K562 (cell line): ENCODE results near the gene BCL10.

Experiments
- EP300 ChIP-seq: IDR thresholded peaks from 2 replicates; pipeline ENCODE4 v1.6.1; 2012; ENCODE audit warnings: low read length, improper control_type of control experiment
- JUN ChIP-seq, 2 experiments: sonication (generic) in 1 of 2; formaldehyde crosslinking in 1 of 2; IDR thresholded peaks; 2 replicates each; pipeline versions ENCODE4 v1.6.1 to v1.8.0; 2012 to 2022; ENCODE audit warnings: borderline replicate concordance in 2 of 2, mild to moderate bottlenecking in 2 of 2, improper control_type of control experiment in 1 of 2, low read depth in 1 of 2, low read length in 1 of 2, missing genetic modification reagents in 1 of 2
- PTBP1 ChIP-seq: fragments of 200-400 bp; formaldehyde crosslinking; IDR thresholded peaks from 2 replicates; pipeline ENCODE4 v1.6.1; 2017; ENCODE audit warnings: low read depth, low read length
- SIRT6 ChIP-seq: IDR thresholded peaks from one replicate; pipeline ENCODE4 v1.6.1; 2012; ENCODE audit warnings: low read depth, mild to moderate bottlenecking, control low read depth, inconsistent platforms, low read length, moderate library complexity
- SMARCA5 ChIP-seq: fragments of 450-650 bp; IDR thresholded peaks from 2 replicates; pipeline ENCODE4 v1.6.1; 2016
- TRIM28 ChIP-seq: fragments of 450-650 bp; IDR thresholded peaks from 2 replicates; pipeline ENCODE4 v1.6.1; 2017
- YY1 ChIP-seq, 3 experiments: IDR thresholded peaks; 2 replicates each; pipeline ENCODE4 v1.6.1; 2011; ENCODE audit warnings: low read length in 2 of 3, mild to moderate bottlenecking in 2 of 3, moderate library complexity in 2 of 3, borderline replicate concordance in 1 of 3, control low read depth in 1 of 3, low read depth in 1 of 3; ENCODE audit not compliant: insufficient read depth in 3 of 3, insufficient replicate concordance in 2 of 3, control insufficient read depth in 1 of 3, insufficient read length in 1 of 3; ENCODE audit errors: extremely low read depth in 1 of 3
- ZFX ChIP-seq: sonication (generic); formaldehyde crosslinking; IDR thresholded peaks from 2 replicates; pipeline ENCODE4 v1.8.0; 2022; ENCODE audit warnings: mild to moderate bottlenecking, missing genetic modification reagents, moderate library complexity
- TF ChIP-seq, protein P1 (sequence below), 2 experiments: fragments of 450-650 bp; formaldehyde crosslinking in 1 of 2; IDR thresholded peaks; 2 replicates each; pipeline versions ENCODE4 v1.4.0 to v1.6.1; 2014 to 2020; ENCODE audit warnings: mild to moderate bottlenecking in 2 of 2, borderline replicate concordance in 1 of 2, low read depth in 1 of 2
- TF ChIP-seq, protein P2 (sequence below): sonication (generic); formaldehyde crosslinking; IDR thresholded peaks from 2 replicates; pipeline ENCODE4 v1.8.0; 2022; ENCODE audit warnings: mild to moderate bottlenecking, missing genetic modification reagents

DNA sequence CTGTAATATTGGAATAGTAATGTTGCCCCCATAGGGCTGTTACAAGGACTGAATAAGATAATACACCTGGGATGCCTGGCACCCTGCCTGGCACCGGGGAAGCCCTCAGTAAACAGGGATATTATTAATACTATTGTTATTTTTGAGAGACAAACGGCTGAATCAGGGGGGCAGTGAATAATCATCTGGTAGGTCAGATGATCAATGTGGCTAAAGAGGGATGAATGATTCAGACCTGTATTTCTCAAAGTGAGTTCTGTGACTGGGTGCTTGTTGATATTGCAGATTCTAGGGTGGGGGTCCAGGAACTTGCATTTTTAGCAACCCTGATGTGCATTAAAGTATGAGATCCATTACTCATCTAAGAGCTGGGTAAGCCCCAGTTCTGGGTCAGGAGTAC, 46.2 kb upstream of the BCL10 start:
- no peak for TF ChIP-seq EP300
- TF ChIP-seq YY1 (IDR thresholded peaks at IDR 0.05; ENCODE audit: borderline replicate concordance in 1 of 3, control insufficient read depth in 1 of 3, extremely low read depth in 1 of 3, insufficient read depth in 3 of 3, insufficient read length in 1 of 3, insufficient replicate concordance in 2 of 3, low read depth in 1 of 3, low read length in 2 of 3): no peak
- TF ChIP-seq TRIM28: no peak
- TF ChIP-seq JUN (IDR thresholded peaks at IDR 0.05; ENCODE audit: borderline replicate concordance, low read depth, low read length): no peak
- TF ChIP-seq JUN (CRISPR knock-in tag; IDR thresholded peaks at IDR 0.05; ENCODE audit: borderline replicate concordance): no peak
- TF ChIP-seq PTBP1: no peak
- TF ChIP-seq SMARCA5: no peak
- TF ChIP-seq, protein P1, sequence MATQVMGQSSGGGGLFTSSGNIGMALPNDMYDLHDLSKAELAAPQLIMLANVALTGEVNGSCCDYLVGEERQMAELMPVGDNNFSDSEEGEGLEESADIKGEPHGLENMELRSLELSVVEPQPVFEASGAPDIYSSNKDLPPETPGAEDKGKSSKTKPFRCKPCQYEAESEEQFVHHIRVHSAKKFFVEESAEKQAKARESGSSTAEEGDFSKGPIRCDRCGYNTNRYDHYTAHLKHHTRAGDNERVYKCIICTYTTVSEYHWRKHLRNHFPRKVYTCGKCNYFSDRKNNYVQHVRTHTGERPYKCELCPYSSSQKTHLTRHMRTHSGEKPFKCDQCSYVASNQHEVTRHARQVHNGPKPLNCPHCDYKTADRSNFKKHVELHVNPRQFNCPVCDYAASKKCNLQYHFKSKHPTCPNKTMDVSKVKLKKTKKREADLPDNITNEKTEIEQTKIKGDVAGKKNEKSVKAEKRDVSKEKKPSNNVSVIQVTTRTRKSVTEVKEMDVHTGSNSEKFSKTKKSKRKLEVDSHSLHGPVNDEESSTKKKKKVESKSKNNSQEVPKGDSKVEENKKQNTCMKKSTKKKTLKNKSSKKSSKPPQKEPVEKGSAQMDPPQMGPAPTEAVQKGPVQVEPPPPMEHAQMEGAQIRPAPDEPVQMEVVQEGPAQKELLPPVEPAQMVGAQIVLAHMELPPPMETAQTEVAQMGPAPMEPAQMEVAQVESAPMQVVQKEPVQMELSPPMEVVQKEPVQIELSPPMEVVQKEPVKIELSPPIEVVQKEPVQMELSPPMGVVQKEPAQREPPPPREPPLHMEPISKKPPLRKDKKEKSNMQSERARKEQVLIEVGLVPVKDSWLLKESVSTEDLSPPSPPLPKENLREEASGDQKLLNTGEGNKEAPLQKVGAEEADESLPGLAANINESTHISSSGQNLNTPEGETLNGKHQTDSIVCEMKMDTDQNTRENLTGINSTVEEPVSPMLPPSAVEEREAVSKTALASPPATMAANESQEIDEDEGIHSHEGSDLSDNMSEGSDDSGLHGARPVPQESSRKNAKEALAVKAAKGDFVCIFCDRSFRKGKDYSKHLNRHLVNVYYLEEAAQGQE (IDR thresholded peaks at IDR 0.05; ENCODE audit: borderline replicate concordance): no peak
- TF ChIP-seq, protein P1 (CRISPR knock-in tag; IDR thresholded peaks at IDR 0.05; ENCODE audit: low read depth): no peak
- TF ChIP-seq, protein P2, sequence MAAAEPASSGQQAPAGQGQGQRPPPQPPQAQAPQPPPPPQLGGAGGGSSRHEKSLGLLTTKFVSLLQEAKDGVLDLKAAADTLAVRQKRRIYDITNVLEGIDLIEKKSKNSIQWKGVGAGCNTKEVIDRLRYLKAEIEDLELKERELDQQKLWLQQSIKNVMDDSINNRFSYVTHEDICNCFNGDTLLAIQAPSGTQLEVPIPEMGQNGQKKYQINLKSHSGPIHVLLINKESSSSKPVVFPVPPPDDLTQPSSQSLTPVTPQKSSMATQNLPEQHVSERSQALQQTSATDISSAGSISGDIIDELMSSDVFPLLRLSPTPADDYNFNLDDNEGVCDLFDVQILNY: no peak
- no peak for TF ChIP-seq SIRT6
- TF ChIP-seq ZFX: no peak
